HepG2 (cell line): Measurements from ENCODE around the gene DMRTB1. TPM values are rescaled to one million over a fixed set of nuclear protein-coding genes. Genes with fewer than 3 reads are reported as not detected.
"Not testable (repeated sequence)": the region's sequence is repeated elsewhere in the genome, so short reads cannot be mapped to it uniquely, and the experiment has no call there.

Experiments
- ATAC-seq: fragments of 200-7000 bp; cut with Tn5 transposase; 3 replicates; pipeline ENCODE4 v1.9.1; 2020; ENCODE audit warnings: mild to moderate bottlenecking, moderate library complexity
- BruUV-seq: library from RNA; stranded (reverse); fragments of 400-500 nt; replicated peaks from 2 replicates; lab custom pipeline; 2021; lab: Mats Ljungman, UMichigan
- CTCF ChIA-PET: fragments of 300-600 bp; formaldehyde crosslinking; extraction: SDS; loops from one replicate; lab custom pipeline; 2021; ENCODE audit warnings: low total read pairs, inconsistent platforms, low intra/inter-chr PET ratio; lab: Yijun Ruan, JAX
- POLR2A ChIA-PET: fragments of 350-600 bp; sonication (Branson Sonifier 250); formaldehyde crosslinking; loops from one replicate; lab custom pipeline; 2020; ENCODE audit warnings: antibody characterized with exemption, inconsistent platforms; lab: Yijun Ruan, JAX
- DNase-seq: peaks from one replicate; pipeline ENCODE4 v3.0.0-alpha.2; 2015; ENCODE audit warnings: low spot score
- FAIRE-seq: peaks from 3 replicates; lab custom pipeline; 2011; peaks lifted over from hg19 to GRCh38; lab: Jason Lieb, UNC
- H2AFZ ChIP-seq: one replicate; pipeline ENCODE4 v1.6.1; 2011; ENCODE audit warnings: low read length, inconsistent platforms
- H3K27ac ChIP-seq: fragments of 300-600 bp; 3 replicates; pipeline ENCODE4 v1.8.0; 2011; ENCODE audit warnings: mixed run types, mild to moderate bottlenecking, mixed read lengths, low read length, inconsistent platforms; ENCODE audit not compliant: insufficient read depth; ENCODE audit errors: extremely low read length
- H3K27me3 ChIP-seq, 2 experiments: fragments of 200-600 bp in 1 of 2; 2 replicates in 1 of 2; 3 replicates in 1 of 2; pipeline versions ENCODE4 v1.6.0 to v1.8.0; 2011; ENCODE audit warnings: low read length in 2 of 2, mild to moderate bottlenecking in 2 of 2, moderate library complexity in 2 of 2, inconsistent platforms in 1 of 2; ENCODE audit not compliant: insufficient read depth in 2 of 2, control insufficient read depth in 1 of 2
- H3K36me3 ChIP-seq, 2 experiments: fragments of 200-600 bp in 1 of 2; replicated peaks in 1 of 2; 2 replicates in 1 of 2; 3 replicates in 1 of 2; pipeline versions ENCODE4 v1.5.1 to v1.8.0; 2011; ENCODE audit warnings: low read length in 2 of 2, inconsistent platforms in 1 of 2; ENCODE audit not compliant: insufficient read depth in 2 of 2, control insufficient read depth in 1 of 2
- H3K4me1 ChIP-seq: 2 replicates; pipeline ENCODE4 v1.5.1; 2012; ENCODE audit warnings: low read length, inconsistent platforms; ENCODE audit not compliant: insufficient read depth
- H3K4me2 ChIP-seq: 2 replicates; pipeline ENCODE4 v1.6.0; 2011; ENCODE audit warnings: low read depth, low read length, inconsistent platforms
- H3K4me3 ChIP-seq, 3 experiments: fragments of 200-600 bp in 1 of 3; sonication (generic), shearing (Covaris generic) in 1 of 3; replicated peaks in 1 of 3; 2 replicates each; pipeline ENCODE4 v1.5.1; 2011 to 2016; ENCODE audit warnings: low read length in 3 of 3, inconsistent platforms in 2 of 3, low read depth in 2 of 3, mild to moderate bottlenecking in 2 of 3, control low read depth in 1 of 3, mixed read lengths in 1 of 3; ENCODE audit not compliant: insufficient read depth in 1 of 3
- H3K79me2 ChIP-seq: one replicate; pipeline ENCODE4 v1.6.1; 2011; ENCODE audit warnings: low read length, inconsistent platforms; ENCODE audit not compliant: insufficient read depth
- H3K9ac ChIP-seq: 2 replicates; pipeline ENCODE4 v1.6.0; 2011; ENCODE audit warnings: mild to moderate bottlenecking, low read depth, low read length, inconsistent platforms; ENCODE audit not compliant: insufficient read depth
- H3K9me3 ChIP-seq: 2 replicates; pipeline ENCODE4 v1.5.1; 2012; ENCODE audit warnings: mild to moderate bottlenecking, low read length
- H4K20me1 ChIP-seq: 2 replicates; pipeline ENCODE4 v1.6.0; 2011; ENCODE audit warnings: inconsistent platforms, mild to moderate bottlenecking, low read length, moderate library complexity; ENCODE audit not compliant: insufficient read depth
- ARNT2 ChIP-seq: sonication (generic); formaldehyde crosslinking; IDR thresholded peaks from 2 replicates; pipeline ENCODE4 v1.8.0; 2022; ENCODE audit warnings: mild to moderate bottlenecking, low read depth, missing genetic modification reagents, moderate library complexity
- CCAR2 ChIP-seq: fragments of 200-400 bp; formaldehyde crosslinking; optimal IDR thresholded peaks from 2 replicates; pipeline ENCODE3; 2018; ENCODE audit warnings: low read depth, mild to moderate bottlenecking, low read length, moderate library complexity
- REPIN1 ChIP-seq: sonication (generic); formaldehyde crosslinking; IDR thresholded peaks from 2 replicates; pipeline ENCODE4 v1.8.0; 2022; ENCODE audit warnings: missing genetic modification reagents, low read depth, mild to moderate bottlenecking, borderline replicate concordance
- SIX1 ChIP-seq: sonication (generic); formaldehyde crosslinking; IDR thresholded peaks from 2 replicates; pipeline ENCODE4 v1.4.0; 2020; ENCODE audit warnings: missing genetic modification reagents, borderline replicate concordance
- TRIM22 ChIP-seq: fragments of 450-650 bp; IDR thresholded peaks from 2 replicates; pipeline ENCODE4 v1.6.1; 2017
- ZFY ChIP-seq: sonication (generic); formaldehyde crosslinking; IDR thresholded peaks from 2 replicates; pipeline ENCODE4 v1.4.0; 2020; ENCODE audit warnings: missing genetic modification reagents
- ZNF543 ChIP-seq: sonication (generic); formaldehyde crosslinking; IDR thresholded peaks from 2 replicates; pipeline ENCODE4 v1.4.0; 2020; ENCODE audit warnings: mild to moderate bottlenecking, missing genetic modification reagents
- ZNF550 ChIP-seq: sonication (generic); formaldehyde crosslinking; IDR thresholded peaks from 2 replicates; pipeline ENCODE4 v1.4.0; 2020; ENCODE audit warnings: mild to moderate bottlenecking, missing genetic modification reagents, borderline replicate concordance
- WGBS: methylation state at CpG from one replicate; pipeline ENCODE4 v1.1.6; 2017; ENCODE audit warnings: low lambda C conversion rate; 5-methylcytosine and 5-hydroxymethylcytosine counted together
- in situ Hi-C: cut with HindIII; loops from 2 replicates; pipeline ENCODE4 v1.10.0; 2017; ENCODE audit warnings: low pct_unique_long_range_greater_than_20kb; ENCODE audit not compliant: extremely low pct_ligation_motif_present
- intact Hi-C: fragments of 100-400 bp; cut with micrococcal nuclease; formaldehyde crosslinking; loops from one replicate; pipeline ENCODE4 v1.10.0; 2022; ENCODE audit not compliant: unreplicated experiment
- polyA plus RNA-seq, 8 experiments: library from polyadenylated mRNA; depleted of rRNA in 3 of 8; stranded (reverse) in 7 of 8; unstranded in 1 of 8; fragments of >200 nt; fragmentation: Illumina TruSeq in 4 of 8; extraction: Trizol in 4 of 8; gene quantifications; 2 replicates each; pipeline versions ENCODE4 v1.2.1 to v1.2.3, GENCODE V29; 2011 to 2016; ENCODE audit warnings: low read depth in 4 of 8, missing spikeins in 1 of 8, mixed read lengths in 1 of 8; ENCODE audit not compliant: insufficient read depth in 1 of 8
- total RNA-seq, 5 experiments: library from RNA; depleted of rRNA; stranded (reverse); fragments of >200 nt; fragmentation: Illumina TruSeq; extraction: Trizol; gene quantifications; 2 replicates each; pipeline ENCODE4 v1.2.3, GENCODE V29; 2016; ENCODE audit warnings: low read depth in 1 of 5
- TF ChIP-seq, protein P1 (sequence below): sonication (generic); formaldehyde crosslinking; IDR thresholded peaks from 2 replicates; pipeline ENCODE4 v1.8.0; 2023; ENCODE audit warnings: mild to moderate bottlenecking, missing genetic modification reagents

DMRTB1 gene
- total and polyA plus RNA-seq, 2 of the 13 experiments (the other 11 are each of a cell fraction or from before 2014, with no cell fraction given): not detected

GRCh38 chr1:53434405-53435007 is 24.7 kb upstream of the DMRTB1 start:
- H4K20me1 ChIP-seq, H3K36me3 ChIP-seq, DNase-seq, POLR2A ChIA-PET, H3K79me2 ChIP-seq, H3K9ac ChIP-seq, in situ Hi-C loops, H3K4me2 ChIP-seq, FAIRE-seq, H2AFZ ChIP-seq, BruUV-seq, H3K9me3 ChIP-seq, CTCF ChIA-PET, intact Hi-C loops, H3K4me3 ChIP-seq, ATAC-seq, H3K27ac ChIP-seq, H3K4me1 ChIP-seq: not testable (repeated sequence)
- 52% methylated on average over 6 of the region's 10 CpGs for WGBS
- H3K27me3 ChIP-seq: peaks cover 0 to 16% of the 10 kb centered on the region in 2 experiments; a peak in 3 of 5 replicates

- POLR2A ChIA-PET: no interaction called here
- Histone ChIP-seq H3K4me1 (no peaks in the 10 kb centered on the region), H4K20me1 (no peaks in the 10 kb centered on the region), H3K79me2 (no peaks in the 10 kb centered on the region), H3K9ac (no peak overlapping the region), H2AFZ (no peak overlapping the region), H3K4me2 (no peak overlapping the region), H3K9me3 (no peaks in the 10 kb centered on the region), H3K36me3 (no peaks in the 10 kb centered on the region), H3K27me3 (peaks cover 0 to 16% of the 10 kb centered on the region in 2 experiments; a peak in 3 of 5 replicates), H3K27ac (no peak overlapping the region), H3K4me3 (no peak overlapping the region)
- FAIRE-seq (no peak), DNase-seq (no peak), ATAC-seq (no peak)
- intact Hi-C loops (no loop called here), in situ Hi-C loops (no loop called here)
- CTCF ChIA-PET: no interaction called here
- WGBS: 56% methylated on average over 4 of the region's 4 CpGs
- BruUV-seq: no TSS peak
- TF ChIP-seq CCAR2: no peak
- TF ChIP-seq ZNF543 (CRISPR knock-in tag): no peak
- TF ChIP-seq, protein P1, sequence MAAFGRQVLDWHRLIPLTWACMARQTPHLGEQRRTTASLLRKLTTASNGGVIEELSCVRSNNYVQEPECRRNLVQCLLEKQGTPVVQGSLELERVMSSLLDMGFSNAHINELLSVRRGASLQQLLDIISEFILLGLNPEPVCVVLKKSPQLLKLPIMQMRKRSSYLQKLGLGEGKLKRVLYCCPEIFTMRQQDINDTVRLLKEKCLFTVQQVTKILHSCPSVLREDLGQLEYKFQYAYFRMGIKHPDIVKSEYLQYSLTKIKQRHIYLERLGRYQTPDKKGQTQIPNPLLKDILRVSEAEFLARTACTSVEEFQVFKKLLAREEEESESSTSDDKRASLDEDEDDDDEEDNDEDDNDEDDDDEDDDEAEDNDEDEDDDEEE (CRISPR knock-in tag): no peak
- TF ChIP-seq SIX1 (CRISPR knock-in tag): no peak
- no peak for TF ChIP-seq TRIM22
- TF ChIP-seq ARNT2: no peak
- no peak for TF ChIP-seq REPIN1 (CRISPR knock-in tag)
- TF ChIP-seq ZFY: no peak
- no peak for TF ChIP-seq ZNF550 (CRISPR knock-in tag)
Measured at GRCh38 chr1:53435151-53435550, 24.0 kb upstream of the DMRTB1 start.
